ENCODE measurements around the gene CHCHD3.

DNA sequence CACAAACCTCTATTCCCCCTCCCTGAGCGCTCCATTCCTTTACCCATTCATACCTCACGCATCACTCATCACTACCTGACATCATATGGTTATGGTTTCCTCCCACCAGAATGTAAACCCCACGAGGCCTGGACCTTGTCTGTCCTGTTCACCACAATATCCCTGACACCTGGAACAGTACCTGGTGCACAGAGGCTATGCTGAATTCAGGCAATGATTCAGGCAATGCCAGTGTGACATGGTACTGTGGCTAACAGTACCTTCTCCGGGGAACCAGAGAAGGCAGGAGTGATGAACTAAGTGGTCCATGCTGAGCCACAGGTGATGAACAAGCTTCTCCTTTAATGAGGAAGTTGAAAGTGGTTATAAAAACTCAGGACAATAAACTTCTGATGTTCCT lies 303.1 kb downstream of the CHCHD3 start:
- no peak for TF ChIP-seq CTCF (tag by site-specific recombination; IDR thresholded peaks at IDR 0.05)
- TF ChIP-seq, protein P1, sequence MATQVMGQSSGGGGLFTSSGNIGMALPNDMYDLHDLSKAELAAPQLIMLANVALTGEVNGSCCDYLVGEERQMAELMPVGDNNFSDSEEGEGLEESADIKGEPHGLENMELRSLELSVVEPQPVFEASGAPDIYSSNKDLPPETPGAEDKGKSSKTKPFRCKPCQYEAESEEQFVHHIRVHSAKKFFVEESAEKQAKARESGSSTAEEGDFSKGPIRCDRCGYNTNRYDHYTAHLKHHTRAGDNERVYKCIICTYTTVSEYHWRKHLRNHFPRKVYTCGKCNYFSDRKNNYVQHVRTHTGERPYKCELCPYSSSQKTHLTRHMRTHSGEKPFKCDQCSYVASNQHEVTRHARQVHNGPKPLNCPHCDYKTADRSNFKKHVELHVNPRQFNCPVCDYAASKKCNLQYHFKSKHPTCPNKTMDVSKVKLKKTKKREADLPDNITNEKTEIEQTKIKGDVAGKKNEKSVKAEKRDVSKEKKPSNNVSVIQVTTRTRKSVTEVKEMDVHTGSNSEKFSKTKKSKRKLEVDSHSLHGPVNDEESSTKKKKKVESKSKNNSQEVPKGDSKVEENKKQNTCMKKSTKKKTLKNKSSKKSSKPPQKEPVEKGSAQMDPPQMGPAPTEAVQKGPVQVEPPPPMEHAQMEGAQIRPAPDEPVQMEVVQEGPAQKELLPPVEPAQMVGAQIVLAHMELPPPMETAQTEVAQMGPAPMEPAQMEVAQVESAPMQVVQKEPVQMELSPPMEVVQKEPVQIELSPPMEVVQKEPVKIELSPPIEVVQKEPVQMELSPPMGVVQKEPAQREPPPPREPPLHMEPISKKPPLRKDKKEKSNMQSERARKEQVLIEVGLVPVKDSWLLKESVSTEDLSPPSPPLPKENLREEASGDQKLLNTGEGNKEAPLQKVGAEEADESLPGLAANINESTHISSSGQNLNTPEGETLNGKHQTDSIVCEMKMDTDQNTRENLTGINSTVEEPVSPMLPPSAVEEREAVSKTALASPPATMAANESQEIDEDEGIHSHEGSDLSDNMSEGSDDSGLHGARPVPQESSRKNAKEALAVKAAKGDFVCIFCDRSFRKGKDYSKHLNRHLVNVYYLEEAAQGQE (tag by site-specific recombination; IDR thresholded peaks at IDR 0.05), result no peak
- TF ChIP-seq ZNF341 (tag by site-specific recombination; IDR thresholded peaks at IDR 0.05; ENCODE audit: low read depth), result no peak
- TF ChIP-seq ZNF549 (tag by site-specific recombination; IDR thresholded peaks at IDR 0.05), result no peak
- TF ChIP-seq KLF16 (tag by site-specific recombination; IDR thresholded peaks at IDR 0.05), result no peak
- no peak for TF ChIP-seq ZBTB21 (tag by site-specific recombination; IDR thresholded peaks at IDR 0.05)
- no peak for TF ChIP-seq KLF7 (tag by site-specific recombination; IDR thresholded peaks at IDR 0.05; ENCODE audit: borderline replicate concordance)
- TF ChIP-seq ZNF596 (tag by site-specific recombination; IDR thresholded peaks at IDR 0.05), result no peak
- no peak for TF ChIP-seq ZNF23 (tag by site-specific recombination; IDR thresholded peaks at IDR 0.05; ENCODE audit: borderline replicate concordance)
- no peak for TF ChIP-seq ZEB2 (tag by site-specific recombination; IDR thresholded peaks at IDR 0.05)
- no peak for TF ChIP-seq ZNF146 (tag by site-specific recombination; IDR thresholded peaks at IDR 0.05)
